SK-N-SH treated with all-trans-retinoic acid at 6 μM for 48 hours (cell line): ENCODE measurements around the gene CHID1.

Experiments
- ATAC-seq: fragments of 200-7000 bp; cut with Tn5 transposase; 3 replicates; pipeline ENCODE4 v1.9.1; 2020; ENCODE audit warnings: mild to moderate bottlenecking, moderate library complexity
- ARNTL ChIP-seq: fragments of 450-650 bp; formaldehyde crosslinking; IDR thresholded peaks from 2 replicates; pipeline ENCODE4 v1.5.0; 2020; ENCODE audit warnings: low read depth, mild to moderate bottlenecking, moderate library complexity, borderline replicate concordance
- BACH2 ChIP-seq: fragments of 250-450 bp; sonication (Bioruptor Pico); IDR thresholded peaks from 2 replicates; pipeline ENCODE4 v1.9.0; 2021; ENCODE audit warnings: mild to moderate bottlenecking, borderline replicate concordance
- CREB5 ChIP-seq: fragments of 250-450 bp; sonication (Bioruptor Pico); IDR thresholded peaks from 2 replicates; pipeline ENCODE4 v1.5.1; 2020; ENCODE audit warnings: low read depth, mild to moderate bottlenecking, moderate library complexity
- CSDC2 ChIP-seq: fragments of 250-450 bp; sonication (Bioruptor Pico); IDR thresholded peaks from 2 replicates; pipeline ENCODE4 v1.5.0; 2020; ENCODE audit warnings: mild to moderate bottlenecking, moderate library complexity
- CSRNP3 ChIP-seq: fragments of 250-450 bp; sonication (Bioruptor Pico); IDR thresholded peaks from 2 replicates; pipeline ENCODE4 v1.5.1; 2021; ENCODE audit warnings: mild to moderate bottlenecking, moderate library complexity
- ESRRG ChIP-seq: fragments of 250-450 bp; sonication (Bioruptor Pico); IDR thresholded peaks from 2 replicates; pipeline ENCODE4 v1.6.1; 2021; ENCODE audit warnings: mild to moderate bottlenecking
- GLIS3 ChIP-seq: fragments of 250-450 bp; sonication (Bioruptor Pico); IDR thresholded peaks from 2 replicates; pipeline ENCODE4 v1.5.0; 2020; ENCODE audit warnings: mild to moderate bottlenecking, moderate library complexity
- ISL1 ChIP-seq: fragments of 250-450 bp; sonication (Bioruptor Pico); IDR thresholded peaks from 2 replicates; pipeline ENCODE4 v2.1.2; 2022; ENCODE audit warnings: mild to moderate bottlenecking, moderate library complexity
- OSR1 ChIP-seq: fragments of 250-450 bp; sonication (Bioruptor Pico); IDR thresholded peaks from 2 replicates; pipeline ENCODE4 v1.8.0; 2022; ENCODE audit warnings: moderate library complexity, mild to moderate bottlenecking, inconsistent platforms
- PATZ1 ChIP-seq: fragments of 250-450 bp; sonication (Bioruptor Pico); IDR thresholded peaks from 2 replicates; pipeline ENCODE4 v1.8.0; 2020; ENCODE audit warnings: mild to moderate bottlenecking, moderate library complexity, borderline replicate concordance
- POU6F1 ChIP-seq: fragments of 250-450 bp; sonication (Bioruptor Pico); IDR thresholded peaks from 2 replicates; pipeline ENCODE4 v1.8.0; 2021; ENCODE audit warnings: low read depth, mild to moderate bottlenecking, moderate library complexity, borderline replicate concordance
- PPARA ChIP-seq: fragments of 250-450 bp; sonication (Bioruptor Pico); IDR thresholded peaks from 2 replicates; pipeline ENCODE4 v1.5.0; 2020; ENCODE audit warnings: mild to moderate bottlenecking, borderline replicate concordance
- RARB ChIP-seq: fragments of 250-450 bp; sonication (Bioruptor Pico); IDR thresholded peaks from 2 replicates; pipeline ENCODE4 v1.8.0; 2021; ENCODE audit warnings: mild to moderate bottlenecking, moderate library complexity
- SNAI2 ChIP-seq: fragments of 250-450 bp; sonication (Bioruptor Pico); IDR thresholded peaks from 2 replicates; pipeline ENCODE4 v1.5.0; 2020; ENCODE audit warnings: mild to moderate bottlenecking, moderate library complexity
- TCF4 ChIP-seq: fragments of 250-450 bp; sonication (Bioruptor Pico); IDR thresholded peaks from 2 replicates; pipeline ENCODE4 v1.8.0; 2021; ENCODE audit warnings: mild to moderate bottlenecking, moderate library complexity, borderline replicate concordance
- TOX ChIP-seq: fragments of 250-450 bp; sonication (Bioruptor Pico); IDR thresholded peaks from 2 replicates; pipeline ENCODE4 v1.8.0; 2021; ENCODE audit warnings: mild to moderate bottlenecking, moderate library complexity, borderline replicate concordance
- TSHZ2 ChIP-seq: fragments of 250-450 bp; sonication (Bioruptor Pico); IDR thresholded peaks from 2 replicates; pipeline ENCODE4 v1.5.0; 2020; ENCODE audit warnings: mild to moderate bottlenecking, moderate library complexity
- ZC3H10 ChIP-seq: fragments of 250-450 bp; sonication (Bioruptor Pico); IDR thresholded peaks from 2 replicates; pipeline ENCODE4 v1.5.1; 2021; ENCODE audit warnings: mild to moderate bottlenecking, moderate library complexity
- ZFP3 ChIP-seq: fragments of 250-450 bp; sonication (Bioruptor Pico); IDR thresholded peaks from 2 replicates; pipeline ENCODE4 v1.5.0; 2020; ENCODE audit warnings: mild to moderate bottlenecking, moderate library complexity
- ZFP30 ChIP-seq: fragments of 450-650 bp; formaldehyde crosslinking; IDR thresholded peaks from 2 replicates; pipeline ENCODE4 v1.5.0; 2022; ENCODE audit warnings: mild to moderate bottlenecking, moderate library complexity
- ZNF565 ChIP-seq: fragments of 450-650 bp; formaldehyde crosslinking; conservative IDR thresholded peaks from 2 replicates; pipeline ENCODE4 v1.5.0; 2020; ENCODE audit warnings: low read depth, mild to moderate bottlenecking, moderate library complexity
- ZNF70 ChIP-seq: fragments of 450-650 bp; formaldehyde crosslinking; IDR thresholded peaks from 2 replicates; pipeline ENCODE4 v1.5.0; 2020; ENCODE audit warnings: mild to moderate bottlenecking, moderate library complexity
- ZNF8 ChIP-seq: fragments of 450-650 bp; formaldehyde crosslinking; IDR thresholded peaks from 2 replicates; pipeline ENCODE4 v1.5.0; 2020; ENCODE audit warnings: mild to moderate bottlenecking, moderate library complexity

CHID1 gene

GRCh38 chr11:877565-877964 is 33.0 kb downstream of the CHID1 start:
- TF ChIP-seq ZNF70 = no peak
- no peak for TF ChIP-seq POU6F1 (CRISPR knock-in tag)
- no peak for TF ChIP-seq ISL1 (CRISPR knock-in tag)
- no peak for TF ChIP-seq ZNF565 (CRISPR knock-in tag)
- TF ChIP-seq TSHZ2 (CRISPR knock-in tag) = no peak
- TF ChIP-seq ZC3H10 (CRISPR knock-in tag) = no peak
- no peak for TF ChIP-seq CSDC2
- no peak for TF ChIP-seq CSRNP3 (CRISPR knock-in tag)
- TF ChIP-seq TOX (CRISPR knock-in tag) = no peak
- no peak for TF ChIP-seq ZNF8
- TF ChIP-seq OSR1 (CRISPR knock-in tag) = no peak
- no peak for TF ChIP-seq ESRRG (CRISPR knock-in tag)
- TF ChIP-seq PATZ1 (CRISPR knock-in tag) = no peak
- TF ChIP-seq ZFP3 = no peak
- no peak for TF ChIP-seq BACH2 (CRISPR knock-in tag)
- no peak for TF ChIP-seq ZFP30 (CRISPR knock-in tag)
- TF ChIP-seq PPARA (CRISPR knock-in tag) = no peak
- ATAC-seq = peak; percentile 64

- ATAC-seq = no peak
- TF ChIP-seq SNAI2 (CRISPR knock-in tag) = no peak
- no peak for TF ChIP-seq ZNF565 (CRISPR knock-in tag)
- TF ChIP-seq ZNF8 = no peak
- no peak for TF ChIP-seq TCF4 (CRISPR knock-in tag)
- TF ChIP-seq OSR1 (CRISPR knock-in tag) = no peak
- no peak for TF ChIP-seq CSDC2
- TF ChIP-seq CREB5 (CRISPR knock-in tag) = no peak
- TF ChIP-seq GLIS3 (CRISPR knock-in tag) = no peak
- no peak for TF ChIP-seq ARNTL (CRISPR knock-in tag)
- TF ChIP-seq ISL1 (CRISPR knock-in tag) = no peak
- TF ChIP-seq ZNF70 = no peak
- TF ChIP-seq POU6F1 (CRISPR knock-in tag) = no peak
- TF ChIP-seq ESRRG (CRISPR knock-in tag) = no peak
- no peak for TF ChIP-seq ZC3H10 (CRISPR knock-in tag)
- TF ChIP-seq BACH2 (CRISPR knock-in tag) = no peak
- TF ChIP-seq ZFP30 (CRISPR knock-in tag) = no peak
- TF ChIP-seq CSRNP3 (CRISPR knock-in tag) = no peak
- no peak for TF ChIP-seq TOX (CRISPR knock-in tag)
- no peak for TF ChIP-seq TSHZ2 (CRISPR knock-in tag)
- no peak for TF ChIP-seq RARB (CRISPR knock-in tag)
Observed at GRCh38 chr11:876545-876944, 34.1 kb downstream of the CHID1 start.
